HG03103 (cell line): ENCODE data around the gene AREL1.
"Not testable (repeated sequence)": the region's sequence is repeated elsewhere in the genome, so short reads cannot be mapped to it uniquely, and the experiment has no call there.

ENCODE experiments used
- ATAC-seq: cut with Tn5 transposase; IDR thresholded peaks from one replicate; pipeline ENCODE4 v1.9.1; 2021; ENCODE audit warnings: low read depth; ENCODE audit not compliant: unreplicated experiment

AREL1 gene, protein sequence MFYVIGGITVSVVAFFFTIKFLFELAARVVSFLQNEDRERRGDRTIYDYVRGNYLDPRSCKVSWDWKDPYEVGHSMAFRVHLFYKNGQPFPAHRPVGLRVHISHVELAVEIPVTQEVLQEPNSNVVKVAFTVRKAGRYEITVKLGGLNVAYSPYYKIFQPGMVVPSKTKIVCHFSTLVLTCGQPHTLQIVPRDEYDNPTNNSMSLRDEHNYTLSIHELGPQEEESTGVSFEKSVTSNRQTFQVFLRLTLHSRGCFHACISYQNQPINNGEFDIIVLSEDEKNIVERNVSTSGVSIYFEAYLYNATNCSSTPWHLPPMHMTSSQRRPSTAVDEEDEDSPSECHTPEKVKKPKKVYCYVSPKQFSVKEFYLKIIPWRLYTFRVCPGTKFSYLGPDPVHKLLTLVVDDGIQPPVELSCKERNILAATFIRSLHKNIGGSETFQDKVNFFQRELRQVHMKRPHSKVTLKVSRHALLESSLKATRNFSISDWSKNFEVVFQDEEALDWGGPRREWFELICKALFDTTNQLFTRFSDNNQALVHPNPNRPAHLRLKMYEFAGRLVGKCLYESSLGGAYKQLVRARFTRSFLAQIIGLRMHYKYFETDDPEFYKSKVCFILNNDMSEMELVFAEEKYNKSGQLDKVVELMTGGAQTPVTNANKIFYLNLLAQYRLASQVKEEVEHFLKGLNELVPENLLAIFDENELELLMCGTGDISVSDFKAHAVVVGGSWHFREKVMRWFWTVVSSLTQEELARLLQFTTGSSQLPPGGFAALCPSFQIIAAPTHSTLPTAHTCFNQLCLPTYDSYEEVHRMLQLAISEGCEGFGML

DNA sequence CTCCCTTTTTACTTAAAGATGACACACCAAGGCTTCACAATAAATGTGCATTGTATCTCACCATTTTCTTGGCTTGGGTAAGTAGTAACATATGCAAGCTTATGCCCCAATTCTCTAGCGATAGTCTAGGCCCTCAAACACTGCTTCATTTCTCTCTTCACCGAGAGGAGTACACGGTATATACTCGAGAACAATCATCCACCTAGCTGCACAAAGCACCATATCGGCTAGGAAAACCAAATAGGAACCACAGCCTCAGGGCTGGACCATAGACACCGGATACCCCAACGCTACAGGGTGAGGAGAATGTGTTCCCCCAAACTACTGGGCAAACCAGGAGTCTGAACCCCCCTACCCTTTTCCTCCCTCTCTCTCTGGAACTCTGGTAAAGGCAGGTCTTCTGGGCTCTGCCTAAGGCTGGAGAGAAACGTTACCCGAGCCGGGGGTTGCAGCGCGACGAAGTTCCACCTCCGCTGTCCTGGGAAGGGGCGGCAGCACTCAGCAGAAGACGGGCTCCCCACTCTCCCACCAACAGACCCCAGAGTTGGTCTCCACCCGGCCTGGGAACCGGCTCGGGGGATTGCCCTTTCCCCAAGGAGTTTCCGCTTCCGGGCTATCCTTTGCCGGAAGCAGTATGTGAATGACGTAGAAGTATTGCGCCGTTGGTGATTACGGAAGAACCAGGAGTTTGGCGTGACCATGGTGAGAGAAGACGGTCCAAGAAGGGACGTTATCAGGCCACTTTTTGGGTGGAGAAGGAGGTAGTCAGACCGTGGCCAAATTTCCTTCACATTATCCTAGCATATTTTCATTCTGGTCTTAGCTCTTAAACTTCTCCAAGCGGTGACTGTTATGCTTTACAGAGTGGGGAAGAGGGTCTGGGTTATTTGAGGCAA, at the start of gene AREL1, which contains the start of gene FCF1:
AREL1 (minus strand) TSS at position 582 of the 896 bp plus-strand sequence. CDS start 27,465 bp downstream, outside the sequence.
FCF1 (plus strand) TSS at position 646 of the 896 bp plus-strand sequence; CDS start at position 700, 54 bp downstream.
- peak; percentile 89 for ATAC-seq

DNA sequence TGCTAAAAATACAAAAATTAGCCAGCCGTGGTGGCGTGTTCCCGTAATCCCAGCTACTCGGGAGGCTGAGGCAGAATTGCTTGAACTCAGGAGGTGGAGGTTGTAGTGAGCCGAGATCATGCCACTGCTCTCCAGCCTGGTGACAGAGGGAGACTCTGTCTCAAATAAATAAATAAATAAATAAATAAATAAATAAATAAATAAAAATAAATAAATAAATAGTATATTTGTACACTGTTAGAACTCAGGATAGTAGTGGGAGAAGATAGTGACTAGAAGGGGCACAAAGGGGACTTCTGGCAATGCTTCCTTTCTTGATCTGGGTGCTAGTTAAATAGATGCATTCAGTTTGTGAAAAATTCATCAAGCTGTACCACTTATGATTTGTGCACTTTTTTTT, 45.6 kb upstream of the AREL1 start:
- not testable (repeated sequence) for ATAC-seq

DNA sequence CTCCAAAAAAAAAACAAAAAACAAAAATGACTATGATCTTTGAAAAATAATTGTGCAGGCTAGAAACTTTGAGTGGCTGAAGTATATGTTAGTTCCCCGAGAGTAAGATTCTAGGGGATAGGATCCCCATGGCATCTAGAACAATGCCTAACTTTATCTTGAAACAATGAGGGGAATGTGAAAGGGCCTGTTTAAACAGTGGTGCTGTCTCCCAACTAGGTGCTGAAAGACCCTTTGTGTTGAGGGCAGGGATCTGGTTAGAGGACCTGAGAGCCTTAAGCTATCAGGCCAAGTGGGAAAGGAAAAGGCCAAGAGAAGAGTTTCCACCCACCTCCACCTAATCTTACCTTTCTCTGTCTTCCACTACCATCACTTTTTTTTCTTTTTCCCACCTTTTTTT, 43.4 kb upstream of the AREL1 start:
- no peak for ATAC-seq

DNA sequence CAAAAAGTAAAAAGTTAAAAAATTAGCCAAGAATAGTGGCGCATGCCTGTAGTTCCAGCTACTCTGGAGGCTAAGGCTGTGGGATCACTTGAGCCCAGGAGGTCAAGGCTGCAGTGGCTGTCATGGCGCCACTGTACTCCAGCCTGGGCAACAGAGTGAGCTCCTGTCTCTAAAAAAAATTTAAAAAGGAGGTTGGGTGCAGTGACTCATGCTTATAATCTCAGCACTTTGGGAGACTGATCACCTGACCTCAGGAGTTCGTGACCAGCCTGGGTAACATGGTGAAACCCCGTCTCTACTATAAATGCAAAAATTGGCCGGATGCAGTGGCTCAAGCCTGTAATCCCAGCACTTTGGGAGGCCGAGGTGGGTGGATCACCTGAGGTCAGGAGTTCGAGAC, 42.0 kb upstream of the AREL1 start:
- ATAC-seq = no peak

DNA sequence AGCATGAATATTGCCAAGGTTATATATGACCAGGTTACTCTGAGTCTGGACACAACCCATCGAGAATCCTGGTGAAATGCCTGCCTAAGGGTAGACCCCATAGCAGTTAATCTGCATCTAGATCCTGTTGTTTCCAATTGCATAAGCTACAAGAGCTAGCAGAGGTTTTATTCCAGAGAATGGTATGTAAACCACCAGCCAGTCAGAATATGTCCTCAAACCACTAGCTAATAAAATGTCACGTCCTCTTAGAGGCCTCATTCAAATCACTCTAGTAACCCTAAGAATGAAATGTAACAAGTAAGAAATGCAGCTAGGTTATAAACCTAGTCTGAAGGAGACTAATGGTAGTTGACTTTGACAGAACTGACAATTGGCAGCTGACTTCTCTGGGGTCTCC, 41.3 kb upstream of the AREL1 start:
- ATAC-seq = no peak

DNA sequence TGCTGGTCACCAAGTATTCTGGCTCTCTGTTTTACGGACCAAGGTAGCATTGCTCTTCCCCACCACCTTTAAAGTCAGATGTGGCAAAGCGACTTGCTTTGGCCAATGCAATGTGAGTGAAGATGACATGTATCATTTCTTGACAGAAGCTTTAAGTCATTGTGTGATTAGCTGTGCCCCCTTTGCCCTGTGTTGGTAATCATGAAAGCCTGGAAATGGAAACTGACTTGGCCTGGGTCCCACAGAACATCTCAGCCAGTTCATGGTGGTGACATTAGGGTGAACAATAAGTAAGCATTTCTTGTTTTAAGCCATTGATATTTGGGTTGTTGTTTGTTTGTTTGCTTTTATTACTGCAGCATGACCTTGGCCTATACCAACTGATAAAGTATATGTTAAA, 34.4 kb upstream of the AREL1 start:
- no peak for ATAC-seq

DNA sequence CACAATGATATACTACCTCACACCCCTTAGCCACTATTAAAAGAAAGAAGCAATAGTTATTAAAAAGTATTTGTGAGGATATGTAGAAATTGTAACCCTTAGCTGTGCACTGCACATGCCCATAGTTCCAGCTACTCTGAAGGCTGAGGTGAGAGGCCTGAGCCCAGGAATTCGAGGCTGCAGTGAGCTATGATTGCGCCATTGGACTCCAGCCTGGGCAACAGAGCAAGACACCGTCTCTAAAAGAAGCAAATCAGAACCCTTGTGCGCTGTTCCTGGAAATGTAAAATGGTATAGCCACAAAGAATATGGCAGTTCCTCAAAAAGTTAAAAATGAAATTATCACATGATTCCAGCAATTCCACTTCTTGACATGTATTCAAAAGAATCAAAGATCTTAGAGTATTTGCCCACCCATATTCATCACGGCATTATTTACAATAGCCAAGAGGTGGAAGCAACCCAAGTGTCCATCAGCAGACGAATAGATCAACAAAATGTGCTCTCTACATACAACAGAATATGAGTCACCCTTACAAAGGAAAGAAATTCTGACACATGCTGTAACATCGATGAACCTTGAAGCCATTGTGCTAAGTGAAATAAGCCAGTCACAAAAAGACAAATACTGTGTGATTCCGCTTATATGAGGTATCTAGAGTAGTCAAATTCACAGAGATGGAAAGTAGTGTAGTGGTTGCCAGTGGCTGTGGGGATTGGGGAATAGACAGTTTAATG, 26.6 kb upstream of the AREL1 start:
- ATAC-seq = no peak

DNA sequence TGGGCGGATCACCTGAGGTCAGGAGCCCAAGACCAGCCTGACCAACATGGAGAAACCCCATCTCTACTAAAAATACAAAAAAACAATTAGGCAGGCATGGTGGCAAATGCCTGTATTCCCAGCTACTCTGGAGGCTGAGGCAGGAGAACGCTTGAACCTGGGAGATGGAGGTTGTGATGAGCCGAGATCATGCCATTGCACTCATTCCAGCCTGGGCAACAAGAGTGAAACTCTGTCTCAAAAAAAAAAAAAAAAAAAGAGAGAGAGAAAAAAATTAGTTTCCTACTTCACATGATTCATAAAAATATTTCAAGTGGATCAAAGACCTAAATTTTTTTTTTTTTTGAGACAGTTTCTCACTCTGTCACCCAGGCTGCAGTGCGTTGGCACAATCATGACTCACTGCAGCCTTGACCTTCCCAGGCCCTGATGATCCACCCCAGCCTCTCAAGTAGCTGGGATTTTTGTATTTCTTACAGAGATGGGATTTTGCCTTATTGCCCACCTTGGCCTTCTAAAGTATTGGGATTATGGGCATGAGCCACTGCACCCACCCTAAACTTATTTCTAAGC, 25.0 kb upstream of the AREL1 start:
- ATAC-seq = no peak

DNA sequence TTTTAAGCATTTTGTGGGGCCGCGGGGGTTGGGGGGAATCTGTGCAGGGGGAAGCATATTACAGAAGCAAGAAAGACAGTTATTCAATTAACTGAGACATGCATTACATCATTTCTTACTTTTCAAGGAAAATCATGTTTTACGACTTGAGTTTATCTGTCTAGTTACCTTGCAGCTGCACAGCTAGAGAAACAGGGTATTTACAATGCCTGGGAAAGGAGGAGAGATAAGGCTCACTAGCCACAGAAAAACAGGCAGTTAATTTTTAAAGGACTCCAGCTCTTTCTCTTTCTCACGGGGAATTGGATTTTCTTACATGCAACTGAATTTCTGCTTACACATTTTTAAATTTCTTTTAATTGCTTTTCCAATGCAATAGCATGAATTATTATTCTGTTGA, 22.2 kb upstream of the AREL1 start:
- no peak for ATAC-seq

DNA sequence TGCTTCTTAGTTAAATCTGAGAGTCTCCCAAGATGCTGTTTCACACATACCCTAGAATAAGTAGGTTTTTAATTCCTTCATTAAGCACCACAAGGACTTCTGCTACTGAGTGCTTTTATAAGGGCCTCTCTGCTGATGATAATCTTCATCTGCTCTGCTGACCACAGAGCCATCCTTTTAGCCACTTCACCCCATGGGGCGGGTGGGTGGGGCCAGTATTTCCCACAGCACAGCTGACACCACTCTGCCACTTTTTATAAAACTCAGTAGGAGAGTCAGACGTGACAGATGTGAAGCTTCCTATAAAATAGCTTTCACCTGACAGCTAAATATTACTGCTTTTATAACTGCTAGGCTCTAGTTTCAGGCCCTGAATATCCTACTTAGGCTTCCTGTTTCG, 20.3 kb upstream of the AREL1 start:
- ATAC-seq = no peak

DNA sequence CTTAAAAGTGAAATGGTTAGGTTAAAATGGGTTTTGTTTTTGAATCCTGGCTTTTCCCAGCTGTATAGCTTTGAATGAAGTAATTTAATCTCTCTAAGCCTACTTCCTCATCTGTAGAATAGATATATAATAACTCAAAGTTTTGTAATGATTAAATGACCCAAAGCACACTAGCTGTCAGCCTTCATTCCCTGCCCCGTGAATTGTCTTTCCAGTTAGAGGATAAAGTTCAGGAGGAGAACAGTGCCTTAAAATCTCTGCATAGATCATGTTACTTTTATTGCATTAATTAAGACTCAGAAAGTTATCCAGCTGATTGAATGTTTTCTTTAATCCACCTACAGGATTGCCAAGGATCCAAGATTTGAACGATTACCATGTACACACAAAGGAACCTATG, 19.5 kb upstream of the AREL1 start:
- ATAC-seq = no peak

DNA sequence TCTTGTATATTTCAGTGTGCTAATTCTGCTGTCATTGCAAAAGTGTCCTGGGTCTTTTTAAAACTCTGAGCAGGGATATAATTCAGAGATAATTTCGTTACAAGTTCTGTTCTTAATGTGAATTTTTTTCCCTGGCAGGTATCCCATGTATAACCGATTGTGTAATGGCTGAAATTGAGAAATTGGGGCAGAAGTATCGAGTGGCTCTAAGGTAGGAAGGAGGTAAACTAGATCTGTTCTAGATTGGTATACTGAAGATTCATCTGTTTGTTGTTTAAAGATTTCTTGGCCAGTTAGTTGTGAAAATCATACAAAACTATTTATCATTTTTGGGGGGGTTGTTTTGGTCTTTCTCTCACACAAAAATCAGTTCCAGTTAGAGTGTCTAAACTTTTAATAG, 10.3 kb upstream of the AREL1 start:
- ATAC-seq = no peak

DNA sequence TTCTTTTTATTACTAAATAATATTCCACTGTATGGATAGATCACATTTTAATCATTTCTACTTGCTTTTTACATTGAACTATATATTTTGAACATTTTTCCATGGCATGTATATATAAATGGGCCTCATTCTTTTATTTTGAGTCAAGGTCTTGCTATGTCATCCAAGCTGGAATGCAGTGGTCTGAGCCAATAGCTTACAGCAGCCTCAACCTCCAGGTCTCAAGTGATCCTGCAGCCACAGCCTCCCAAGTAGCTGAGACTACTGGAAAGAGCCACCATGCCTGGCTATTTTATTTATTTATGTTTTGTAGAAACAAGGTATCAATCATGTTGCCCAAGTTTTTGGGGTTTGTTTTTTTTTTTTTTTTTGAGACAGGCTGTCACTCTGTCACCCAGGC, 7.6 kb upstream of the AREL1 start:
- no peak for ATAC-seq

DNA sequence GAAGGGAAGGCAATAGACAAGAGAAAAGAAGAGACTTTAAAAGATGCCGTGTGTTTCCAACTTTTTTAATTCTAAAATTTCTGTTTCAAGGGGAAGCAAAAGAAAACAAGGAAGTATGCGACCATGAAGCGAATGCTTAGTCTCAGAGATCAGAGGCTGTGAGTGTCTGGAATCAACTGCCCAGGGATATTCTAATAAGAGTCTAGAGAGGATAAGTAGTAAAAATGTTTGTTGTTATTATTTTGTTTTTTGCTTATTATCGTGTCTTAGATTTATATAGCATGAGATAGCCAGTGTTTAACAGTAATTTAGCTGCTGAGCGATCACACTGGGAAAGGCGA, 485 bp upstream of the AREL1 start:
- ATAC-seq = no peak

DNA sequence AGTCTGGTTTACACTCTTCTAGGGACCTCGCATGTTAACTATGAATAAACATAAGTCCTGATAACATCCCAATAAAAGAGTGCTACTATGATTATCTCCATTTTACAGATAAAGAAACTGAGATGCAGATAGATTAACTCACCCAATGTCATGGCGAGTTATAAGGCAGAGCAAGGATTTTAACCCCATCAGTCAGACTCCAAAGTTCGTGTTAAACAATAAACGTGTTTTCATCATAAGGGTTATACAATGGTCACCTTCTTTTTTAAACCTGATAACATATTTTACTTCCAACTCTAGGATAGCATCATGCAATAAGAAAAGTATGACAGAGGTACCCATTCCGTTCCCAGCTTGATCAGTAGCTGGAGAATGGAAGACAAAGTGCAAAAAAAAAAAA, 1.2 kb downstream of the AREL1 start:
- ATAC-seq = no peak

DNA sequence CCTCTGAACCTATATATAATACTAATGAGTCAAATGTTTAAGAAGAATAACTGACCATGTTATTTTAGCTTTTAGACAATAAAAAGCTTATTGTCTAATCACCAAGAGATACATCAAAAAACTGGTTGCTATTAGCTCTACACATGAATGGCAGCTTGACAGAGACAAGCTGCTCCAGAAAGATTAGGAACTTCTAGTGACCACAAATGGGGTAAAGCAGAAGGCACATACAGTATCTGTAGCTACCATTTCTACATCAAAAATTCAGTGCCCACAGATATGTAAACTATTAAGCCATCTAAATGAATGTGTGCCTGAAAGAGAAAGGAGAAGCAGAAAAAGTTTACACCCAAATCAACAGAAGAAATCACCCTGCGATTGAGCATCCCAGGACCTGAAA, 2.4 kb downstream of the AREL1 start:
- no peak for ATAC-seq

DNA sequence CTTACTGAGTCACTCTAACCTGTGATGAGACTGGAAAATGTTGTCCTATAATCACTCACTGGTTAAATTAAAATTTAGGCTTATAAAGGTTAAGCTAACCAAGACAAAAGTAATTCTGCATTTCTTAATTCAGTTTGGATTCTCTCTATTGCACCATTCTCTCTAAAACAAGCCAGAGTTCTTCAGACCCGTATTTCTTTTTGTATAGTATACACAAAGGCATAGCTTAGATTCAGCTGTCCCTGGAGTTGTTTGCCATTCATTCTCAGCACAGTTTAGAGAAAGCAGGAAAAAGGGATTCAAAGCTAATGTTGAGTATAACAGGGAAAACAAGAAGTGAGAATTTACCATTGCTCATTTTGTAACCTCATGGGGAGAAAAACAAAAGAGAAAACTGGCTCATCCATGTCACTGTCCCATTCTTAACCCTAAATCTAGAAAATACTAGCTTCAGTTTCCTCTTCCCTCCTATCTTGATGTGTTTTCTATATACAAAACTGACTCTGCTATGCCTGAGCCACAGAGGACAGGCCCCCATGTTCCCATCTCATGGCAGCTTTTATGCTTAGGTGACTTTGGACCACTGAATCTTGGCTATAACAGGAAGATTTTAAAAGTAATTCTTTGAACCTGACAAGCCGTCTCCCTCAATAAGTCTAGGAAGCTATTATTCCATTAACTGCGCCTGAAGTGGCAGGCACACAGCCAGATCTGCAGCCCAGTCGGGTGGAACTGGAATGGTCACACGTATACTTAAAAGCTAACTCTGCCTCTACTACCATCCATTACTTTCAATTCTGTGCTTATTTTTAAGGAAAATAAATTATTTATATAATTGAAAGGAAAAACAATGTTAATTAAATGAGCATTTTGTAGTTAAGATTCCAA, 7.0 kb downstream of the AREL1 start:
- no peak for ATAC-seq

DNA sequence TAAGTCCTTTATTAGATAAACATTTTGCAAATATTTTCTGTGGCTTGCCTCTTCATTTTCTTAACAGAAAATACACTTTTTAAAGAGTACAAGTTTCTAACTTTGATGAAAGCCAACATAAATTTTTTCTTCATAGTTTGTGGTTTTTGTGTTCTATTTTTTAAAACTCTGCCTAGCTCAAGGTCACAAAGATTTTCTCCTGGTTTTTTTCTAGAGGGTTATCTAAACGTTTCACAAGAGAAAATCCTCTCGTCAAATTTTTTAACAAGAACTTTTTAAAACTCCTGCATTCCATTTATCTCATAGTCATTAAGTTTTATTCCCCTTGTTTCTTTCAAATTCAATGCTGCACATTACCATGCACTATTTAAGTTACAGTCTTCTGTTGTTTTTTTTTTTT, 8.2 kb downstream of the AREL1 start:
- no peak for ATAC-seq

DNA sequence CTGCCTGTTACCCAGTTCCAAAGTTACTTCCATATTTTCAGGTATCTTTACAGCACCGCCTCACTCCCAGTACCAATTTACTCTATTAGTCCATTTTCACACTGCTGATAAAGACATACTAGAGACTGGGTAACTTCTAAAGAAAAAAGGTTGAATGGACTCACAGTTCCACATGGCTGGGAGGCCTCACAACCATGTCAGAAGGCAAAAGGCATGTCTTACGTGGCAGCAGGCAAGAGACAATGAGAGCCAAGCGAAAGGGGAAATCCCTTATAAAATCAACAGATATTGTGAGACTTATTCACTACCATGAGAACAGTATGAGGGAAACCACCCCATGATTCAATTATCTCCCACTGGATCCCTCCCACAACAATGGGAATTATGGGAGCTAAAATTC, 9.8 kb downstream of the AREL1 start:
- no peak for ATAC-seq
